HK-2 (cell line): ENCODE data around the gene NUP98.

Source experiments
- DNase-seq: peaks from one replicate; pipeline ENCODE4 v3.0.0-alpha.2; 2018; ENCODE audit not compliant: unreplicated experiment

Gene NUP98

GRCh38 chr11:3641191-3641590 lies 156.2 kb downstream of the NUP98 start:
- no peak for DNase-seq

DNA sequence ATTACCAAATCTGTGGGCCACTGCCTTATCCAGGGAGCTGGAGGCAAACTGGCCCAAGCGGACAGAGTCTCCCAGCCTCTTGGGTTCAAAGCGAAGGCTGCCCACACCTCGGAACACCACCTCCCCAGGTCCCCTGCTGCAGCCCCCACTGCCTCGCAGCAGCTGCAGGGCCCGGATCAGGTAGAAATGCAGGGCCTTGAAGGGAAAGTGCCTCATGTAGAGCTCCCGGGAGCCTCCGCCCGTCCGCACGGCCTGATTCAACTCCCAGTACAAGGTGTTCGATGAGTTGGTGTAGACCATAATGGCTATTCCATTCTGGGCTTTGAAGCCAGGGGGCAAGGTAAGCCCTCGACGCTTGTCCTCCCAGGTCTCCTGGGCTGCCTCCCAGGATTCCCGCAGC lies 157.5 kb downstream of the NUP98 start:
- no peak for DNase-seq

DNA sequence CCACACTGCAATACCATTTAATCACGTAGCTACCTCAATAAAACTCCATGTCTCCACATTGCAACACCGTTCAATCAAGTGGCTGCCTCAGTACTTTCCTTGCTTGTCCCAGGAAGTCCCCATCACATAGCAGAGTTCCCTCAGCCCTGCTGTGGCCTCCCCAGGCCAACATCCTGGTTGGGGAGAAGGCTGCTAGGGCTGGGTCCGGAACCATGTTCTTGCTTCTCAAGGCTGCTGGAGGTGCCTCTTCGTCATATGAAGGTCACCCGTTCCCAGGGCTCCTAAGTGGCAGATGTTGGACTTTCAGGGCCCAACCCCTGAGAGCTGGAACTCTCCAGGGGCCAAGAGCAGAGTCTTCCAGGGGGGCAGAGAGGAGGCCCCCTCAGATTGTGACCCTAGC lies 158.8 kb downstream of the NUP98 start:
- DNase-seq = no peak

- DNase-seq = no peak
Measured at GRCh38 chr11:3637201-3637600, 160.2 kb downstream of the NUP98 start.

- no peak for DNase-seq
Measured at GRCh38 chr11:3635641-3636375, 161.5 kb downstream of the NUP98 start.

- no peak for DNase-seq
Measured at GRCh38 chr11:3632070-3632660, 165.2 kb downstream of the NUP98 start.

DNA sequence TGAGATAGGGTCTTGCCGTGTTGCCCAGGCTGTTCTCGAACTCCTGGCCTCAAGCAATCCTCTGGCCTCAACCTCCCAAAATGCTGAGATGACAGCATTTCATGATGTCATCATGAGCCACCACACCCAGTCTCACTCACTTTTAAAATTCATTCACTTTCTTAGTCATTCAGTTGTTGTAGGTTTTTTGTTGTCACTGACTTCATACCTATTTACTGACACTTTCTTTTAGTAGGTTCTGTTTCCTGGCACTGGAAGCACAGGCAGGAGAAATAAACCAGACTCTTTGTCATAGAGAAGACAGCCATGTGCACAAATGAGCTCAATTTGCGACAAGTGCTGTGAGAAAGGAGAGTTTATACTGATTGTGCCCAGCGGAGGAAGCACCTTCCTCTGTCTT lies 166.0 kb downstream of the NUP98 start:
- no peak for DNase-seq

- peak; percentile 82 for DNase-seq
Measured at GRCh38 chr11:3627291-3627690, 170.1 kb downstream of the NUP98 start.

DNA sequence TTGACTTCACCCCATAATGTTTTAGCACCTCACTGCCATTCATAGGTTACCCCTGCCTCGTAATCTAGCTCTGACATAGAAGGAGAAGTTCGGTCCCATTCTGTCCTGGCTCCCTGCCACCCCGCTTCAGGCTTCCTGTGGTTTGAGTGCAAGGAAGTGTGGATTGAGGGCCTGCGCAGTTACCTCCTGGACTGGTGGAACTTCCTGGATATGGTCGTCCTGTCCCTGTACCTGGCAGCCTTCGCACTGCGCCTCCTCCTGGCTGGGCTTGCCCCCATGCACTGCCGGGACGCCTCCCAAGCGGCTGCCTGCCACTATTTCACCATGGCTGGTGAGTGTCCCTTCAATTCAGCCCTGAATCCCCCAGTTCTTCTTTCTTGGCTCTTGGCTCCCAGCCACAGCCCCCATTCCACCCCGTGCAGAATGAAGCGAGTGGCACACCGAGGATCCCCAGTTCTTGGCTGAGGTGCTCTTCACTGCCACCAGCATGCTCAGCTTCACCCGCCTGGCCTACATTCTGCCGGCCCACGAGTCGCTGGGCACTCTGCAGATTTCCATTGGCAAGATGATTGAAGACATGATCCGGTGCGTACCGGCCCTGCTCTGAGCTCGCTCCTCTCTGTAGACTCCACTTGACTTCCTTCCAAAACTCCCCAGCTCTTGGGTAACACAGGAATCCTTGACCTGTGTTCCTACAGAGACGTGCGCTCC lies 170.9 kb downstream of the NUP98 start:
- no peak for DNase-seq
